GM19043 (cell line): Measurements from ENCODE around the gene HECA.
A peak's percentile ranks its signal among the peaks of the same experiment; 100 is the strongest.
"Not testable (repeated sequence)": the region's sequence is repeated elsewhere in the genome, so short reads cannot be mapped to it uniquely, and the experiment has no call there.

Experiments
- ATAC-seq: cut with Tn5 transposase; IDR thresholded peaks from one replicate; pipeline ENCODE4 v1.9.1; 2021; ENCODE audit warnings: low read depth; ENCODE audit not compliant: unreplicated experiment

The HECA gene

DNA sequence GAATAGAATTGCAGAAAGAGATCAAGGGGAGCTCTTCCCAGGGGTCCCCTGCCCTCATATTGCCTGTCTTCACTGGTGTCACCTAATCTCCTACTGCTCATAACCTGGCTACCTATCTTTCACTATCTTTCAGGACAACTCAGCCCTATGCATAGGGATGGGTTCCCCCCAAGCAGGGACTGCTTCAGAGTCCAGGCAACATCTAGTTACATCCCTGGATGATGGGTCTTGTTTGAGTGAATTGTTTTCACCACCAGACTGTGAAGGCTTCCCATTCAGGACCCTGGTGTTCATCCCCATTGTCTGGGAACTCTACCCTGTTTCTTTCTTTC lies 850 bp upstream of the HECA start:
- no peak for ATAC-seq

DNA sequence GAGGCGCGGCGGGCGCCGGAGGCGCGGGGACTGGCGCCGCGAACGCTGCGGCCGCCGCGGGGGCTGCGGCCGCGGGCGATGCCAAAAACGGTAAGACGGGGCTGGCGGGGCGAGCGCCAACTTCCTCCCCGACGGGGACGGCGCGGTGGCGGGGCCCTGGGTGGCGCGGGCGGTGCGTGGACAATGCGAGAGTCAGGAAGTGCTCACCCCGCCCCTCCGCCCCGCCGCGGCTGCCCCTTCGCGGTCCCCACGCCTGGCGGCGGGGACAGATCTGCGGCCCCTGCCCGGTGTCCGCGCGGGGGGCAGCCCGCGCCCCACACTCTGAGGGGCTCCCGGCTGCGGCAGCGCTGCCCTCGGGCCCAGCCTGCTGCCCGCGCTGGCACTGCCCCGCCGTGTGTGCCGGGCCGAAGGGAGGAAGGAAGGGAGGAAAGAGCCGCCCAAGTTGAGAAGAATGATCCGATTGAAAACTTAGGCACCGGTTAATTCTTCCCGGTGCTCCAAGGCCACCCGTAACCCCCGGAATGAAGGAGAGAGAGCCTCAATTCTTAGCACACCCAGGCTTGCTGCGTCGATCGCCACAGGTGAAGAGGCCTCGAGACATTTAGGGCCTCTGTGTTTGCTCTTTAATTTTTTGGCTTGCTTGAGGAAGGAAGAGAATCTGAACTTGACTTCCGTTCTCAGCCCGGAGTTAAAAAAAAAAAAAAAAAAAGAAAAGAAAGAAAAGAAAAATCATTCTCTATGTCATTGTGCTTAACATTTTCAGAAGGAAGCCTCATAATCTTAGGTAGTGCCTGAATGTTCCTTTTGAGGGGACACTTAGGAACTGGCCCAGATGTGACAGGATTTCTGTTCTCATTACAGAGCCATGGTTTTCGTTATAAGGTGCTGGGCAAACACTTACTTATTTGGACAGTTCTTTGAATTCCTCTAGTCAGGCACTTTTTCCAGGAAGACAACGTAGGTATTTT lies 982 bp downstream of the HECA start:
- ATAC-seq = peak; percentile 29

DNA sequence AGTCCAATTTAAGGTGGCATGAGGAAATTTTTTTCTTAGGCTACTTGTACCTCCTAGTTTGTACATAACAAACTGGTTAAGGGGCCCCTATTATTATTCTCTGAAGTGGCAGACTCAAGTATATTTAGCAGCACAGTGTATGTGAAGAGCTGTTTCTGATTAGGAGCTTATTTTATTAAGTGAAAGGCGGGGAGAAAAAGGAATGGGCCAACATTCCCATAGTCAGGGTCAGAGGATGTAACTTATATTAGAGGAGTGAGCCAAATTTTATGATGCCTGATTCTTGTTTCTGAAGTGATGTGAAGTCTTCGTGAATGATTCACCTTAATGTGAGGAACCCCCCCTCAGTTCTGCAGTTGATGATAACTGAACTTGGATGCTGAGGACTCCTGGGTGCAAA lies 2.8 kb downstream of the HECA start:
- ATAC-seq = no peak

DNA sequence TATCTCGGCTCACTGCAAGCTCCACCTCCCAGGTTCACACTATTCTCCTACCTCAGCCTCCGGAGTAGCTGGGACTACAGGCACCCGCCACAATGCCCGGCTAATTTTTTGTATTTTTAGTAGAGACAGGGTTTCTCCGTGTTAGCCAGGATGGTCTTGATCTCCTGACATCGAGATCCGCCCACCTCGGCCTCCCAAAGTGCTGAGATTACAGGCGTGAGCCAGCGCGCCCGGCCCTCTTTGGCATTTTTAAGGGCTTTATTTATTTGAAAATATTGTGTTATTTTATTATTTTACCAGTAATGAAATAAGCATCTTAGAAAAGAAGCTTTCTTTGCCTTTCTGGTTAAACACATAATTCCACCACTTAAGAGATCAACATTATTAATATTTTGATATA lies 6.0 kb downstream of the HECA start:
- ATAC-seq = not testable (repeated sequence)

DNA sequence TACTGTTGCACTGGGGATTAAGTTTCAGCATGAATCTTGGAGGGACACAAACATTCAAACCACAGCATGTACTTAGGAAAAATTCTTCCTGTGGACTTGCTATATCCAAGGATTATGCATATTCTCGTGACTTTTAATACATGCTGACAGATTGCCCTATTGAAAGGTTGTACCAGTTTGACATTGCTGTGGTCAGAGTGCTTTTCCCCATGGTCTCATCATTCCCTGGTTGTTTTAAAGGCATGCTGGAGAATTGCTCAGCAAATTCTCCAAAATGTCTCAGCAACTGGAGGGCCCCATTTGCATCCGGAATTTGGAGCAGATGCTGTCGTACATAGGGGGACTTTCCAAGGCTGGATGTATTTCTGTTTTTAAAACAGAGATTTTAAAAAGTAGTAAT lies 7.4 kb downstream of the HECA start:
- no peak for ATAC-seq

DNA sequence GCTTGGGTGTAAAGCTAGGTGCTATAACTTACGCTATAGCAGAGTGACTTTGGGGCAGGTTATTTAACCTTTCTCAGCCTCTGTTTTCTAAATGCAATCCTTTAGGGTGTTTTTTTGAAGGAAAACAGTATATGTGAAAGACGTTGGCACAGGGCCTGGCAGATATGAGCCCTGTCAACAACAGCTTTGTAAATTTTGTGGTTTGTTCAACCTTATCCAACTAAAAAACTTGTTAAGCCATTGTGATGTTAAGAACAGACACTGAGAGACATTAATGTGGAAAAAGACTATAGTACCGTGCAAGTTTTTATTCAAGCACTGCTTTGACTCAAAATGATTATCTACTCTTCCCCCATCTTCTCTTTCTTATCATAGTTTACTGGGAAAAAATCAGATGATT lies 8.2 kb downstream of the HECA start:
- ATAC-seq = no peak

DNA sequence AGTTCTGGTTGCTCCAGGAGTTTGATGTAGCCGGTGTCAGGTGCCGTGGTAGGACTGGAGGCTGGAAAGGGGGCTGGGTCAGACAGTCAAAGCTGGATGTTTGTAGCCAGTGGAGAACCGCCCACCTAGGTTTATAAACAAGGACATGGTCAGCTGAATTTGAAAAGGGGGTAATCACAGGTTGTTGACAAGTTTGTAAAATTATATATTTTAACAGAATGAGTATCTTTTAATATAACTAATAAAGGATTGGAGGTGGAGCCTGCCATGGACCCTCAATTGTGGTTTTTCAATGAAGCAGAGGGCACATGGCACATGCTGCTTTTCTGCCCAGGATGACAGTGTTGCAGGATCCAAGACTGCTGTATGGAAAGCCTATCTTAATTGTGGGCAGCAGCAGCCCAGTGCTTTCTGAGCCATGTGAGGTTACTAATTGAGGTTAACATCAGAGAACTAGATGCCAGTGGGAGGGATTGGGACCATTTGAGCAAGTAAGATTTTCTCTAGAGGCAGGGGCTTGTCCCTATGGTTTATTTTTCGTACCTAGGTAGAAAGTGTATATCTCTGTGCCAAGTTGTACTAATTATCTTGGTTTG lies 9.7 kb downstream of the HECA start:
- no peak for ATAC-seq

DNA sequence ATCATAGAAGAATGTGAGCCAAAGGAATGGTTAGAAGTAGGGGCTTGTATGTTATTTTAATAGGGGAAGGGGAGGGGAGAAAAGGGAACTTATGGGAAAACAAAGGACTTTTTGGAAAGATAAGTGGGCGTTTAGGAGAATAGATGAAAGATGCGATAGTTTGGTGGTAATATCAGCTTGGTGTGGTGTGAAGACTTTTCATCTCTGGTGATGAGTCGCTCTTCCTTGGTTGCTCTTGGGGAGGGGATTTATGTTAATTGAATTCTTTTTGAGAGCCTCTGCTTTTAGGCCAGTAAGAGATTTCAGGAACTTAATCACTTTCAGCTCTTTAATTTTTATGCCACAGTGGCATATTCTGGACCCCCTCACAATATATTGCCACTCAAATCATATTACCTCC lies 10.8 kb downstream of the HECA start:
- ATAC-seq = no peak

DNA sequence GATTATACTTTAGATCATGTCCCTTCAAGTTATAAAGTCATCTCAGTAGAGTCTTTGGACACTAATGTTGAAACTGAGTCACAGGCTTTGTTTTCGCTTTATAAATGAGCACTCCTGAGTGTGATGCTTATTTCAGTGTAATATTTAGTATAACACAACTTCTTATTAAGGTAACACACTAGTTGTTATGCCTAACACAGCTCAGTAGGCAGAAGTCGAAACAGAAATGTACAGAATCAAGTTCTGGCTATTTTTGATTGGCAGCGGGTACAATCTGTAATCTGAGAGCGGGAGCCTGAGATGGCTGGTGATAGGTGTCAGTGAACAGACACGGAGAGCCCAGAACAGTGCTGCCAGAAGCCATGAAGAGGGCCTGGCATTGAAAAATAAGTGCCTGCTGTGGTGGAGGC lies 11.4 kb downstream of the HECA start:
- ATAC-seq = no peak

DNA sequence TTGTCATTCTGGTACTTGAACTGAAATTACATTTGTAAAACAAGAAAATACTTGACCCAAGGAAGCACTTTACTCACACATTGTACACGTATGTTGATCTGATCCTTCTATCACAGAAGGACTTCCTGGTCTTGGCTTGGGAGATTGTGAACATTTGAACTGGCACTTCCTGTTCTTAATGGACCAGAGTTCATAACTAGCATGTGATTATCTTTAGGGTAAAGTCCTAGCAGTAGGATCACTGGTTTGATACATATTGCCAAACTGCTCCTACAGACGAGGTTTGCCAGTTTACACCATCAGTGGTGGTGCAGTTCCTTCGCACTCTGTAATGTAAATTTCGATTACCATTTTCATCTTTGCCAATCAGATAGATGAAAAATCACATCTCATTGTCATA lies 12.7 kb downstream of the HECA start:
- ATAC-seq = no peak

DNA sequence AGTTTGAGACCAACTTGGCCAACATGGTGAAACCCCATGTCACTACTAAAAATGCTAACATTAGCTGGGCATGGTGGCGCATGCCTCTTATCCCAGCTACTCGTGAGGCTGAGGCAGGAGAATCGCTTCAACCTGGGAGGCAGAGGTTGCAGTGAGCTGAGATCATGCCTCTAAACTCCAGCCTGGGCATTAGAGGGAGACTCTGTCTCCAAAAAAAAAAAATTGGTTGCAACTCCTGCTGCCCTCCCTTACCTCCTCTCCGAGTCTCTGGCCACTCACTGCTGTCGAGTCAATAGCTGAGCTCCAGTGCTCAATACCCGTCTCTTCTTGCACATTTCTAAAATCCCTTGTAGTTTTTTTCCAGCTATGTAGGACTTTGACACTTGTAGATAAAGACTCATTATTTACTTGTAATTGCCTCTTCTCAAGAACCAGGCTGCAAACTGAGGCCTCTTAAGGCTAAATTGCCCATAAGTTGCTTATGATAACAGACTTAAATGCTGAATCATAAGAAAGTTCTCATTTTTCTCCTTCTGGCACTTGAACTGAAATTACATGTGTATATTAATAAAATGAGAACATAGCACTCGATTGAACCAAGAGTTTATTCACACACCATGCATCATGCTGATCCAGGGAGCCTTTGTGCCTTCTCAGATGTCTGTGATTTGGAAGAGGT lies 13.8 kb downstream of the HECA start:
- ATAC-seq = no peak

DNA sequence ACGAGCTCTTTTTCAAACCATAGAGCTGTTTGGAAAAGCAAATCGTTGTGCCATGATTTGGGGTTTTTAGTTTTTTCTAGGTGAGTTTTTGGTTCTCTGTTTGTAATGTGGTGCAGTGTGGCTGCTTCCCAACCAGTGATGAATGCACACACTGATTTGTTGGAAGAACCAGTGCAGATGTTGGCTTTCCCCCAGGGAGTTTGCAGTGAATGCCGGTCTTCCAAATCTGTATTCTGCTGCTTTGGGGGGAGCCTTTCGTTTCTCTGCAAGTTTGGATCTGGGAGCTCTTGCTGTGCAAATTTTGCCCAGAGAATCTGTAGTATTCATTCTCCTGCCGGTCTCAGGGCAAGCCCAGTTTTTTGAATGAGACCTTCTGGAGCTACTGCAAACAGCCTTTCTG lies 14.5 kb downstream of the HECA start:
- no peak for ATAC-seq

DNA sequence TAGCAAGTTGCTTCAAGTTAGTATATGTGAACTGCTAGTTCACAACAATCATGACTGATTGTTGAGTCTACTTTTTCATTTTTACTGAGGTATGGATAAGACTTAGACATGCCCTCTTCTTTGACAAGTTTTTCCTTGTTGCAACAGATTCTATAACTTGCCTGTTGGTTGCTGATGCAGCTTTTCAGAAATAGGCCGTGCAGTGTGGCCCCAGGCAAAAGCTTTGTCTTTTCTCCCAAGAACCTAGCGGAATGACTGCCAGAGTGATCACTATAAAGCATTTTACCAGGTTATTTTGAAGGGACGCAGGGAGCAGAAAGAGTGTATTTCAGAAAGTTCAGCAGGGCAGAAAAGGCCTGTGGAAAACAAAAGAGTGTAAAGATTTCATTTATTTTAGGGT lies 16.0 kb downstream of the HECA start:
- no peak for ATAC-seq

DNA sequence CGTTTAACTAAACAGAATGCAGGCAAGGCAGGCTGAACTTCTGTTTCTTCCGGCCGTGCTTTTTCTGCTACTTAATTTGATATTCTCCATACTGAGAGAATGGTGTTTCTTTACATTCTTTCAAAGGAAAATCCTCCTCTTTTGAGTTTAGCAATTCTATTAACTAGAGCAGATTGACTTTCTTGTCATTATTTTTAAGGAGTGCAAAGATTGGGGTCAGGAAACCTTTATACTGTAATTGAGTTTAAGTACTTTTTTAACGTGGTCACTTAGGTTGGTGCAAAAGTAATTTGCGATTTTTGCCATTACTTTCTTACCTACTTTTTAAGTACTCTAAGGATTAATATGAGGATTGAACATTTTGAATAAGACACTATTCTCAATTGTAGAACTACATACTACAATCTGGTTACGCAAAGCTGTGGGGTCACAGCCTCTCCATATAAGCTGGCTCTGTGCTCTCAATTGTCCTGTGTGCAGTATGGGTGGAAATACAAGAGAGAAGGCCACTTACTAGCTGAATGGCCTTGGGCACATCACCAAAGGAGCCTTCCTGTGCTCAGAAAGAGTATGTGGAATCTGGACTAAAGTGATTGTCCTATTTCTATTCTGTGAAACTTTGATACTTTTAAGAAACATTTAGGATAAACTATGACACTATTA lies 16.7 kb downstream of the HECA start:
- ATAC-seq = no peak

DNA sequence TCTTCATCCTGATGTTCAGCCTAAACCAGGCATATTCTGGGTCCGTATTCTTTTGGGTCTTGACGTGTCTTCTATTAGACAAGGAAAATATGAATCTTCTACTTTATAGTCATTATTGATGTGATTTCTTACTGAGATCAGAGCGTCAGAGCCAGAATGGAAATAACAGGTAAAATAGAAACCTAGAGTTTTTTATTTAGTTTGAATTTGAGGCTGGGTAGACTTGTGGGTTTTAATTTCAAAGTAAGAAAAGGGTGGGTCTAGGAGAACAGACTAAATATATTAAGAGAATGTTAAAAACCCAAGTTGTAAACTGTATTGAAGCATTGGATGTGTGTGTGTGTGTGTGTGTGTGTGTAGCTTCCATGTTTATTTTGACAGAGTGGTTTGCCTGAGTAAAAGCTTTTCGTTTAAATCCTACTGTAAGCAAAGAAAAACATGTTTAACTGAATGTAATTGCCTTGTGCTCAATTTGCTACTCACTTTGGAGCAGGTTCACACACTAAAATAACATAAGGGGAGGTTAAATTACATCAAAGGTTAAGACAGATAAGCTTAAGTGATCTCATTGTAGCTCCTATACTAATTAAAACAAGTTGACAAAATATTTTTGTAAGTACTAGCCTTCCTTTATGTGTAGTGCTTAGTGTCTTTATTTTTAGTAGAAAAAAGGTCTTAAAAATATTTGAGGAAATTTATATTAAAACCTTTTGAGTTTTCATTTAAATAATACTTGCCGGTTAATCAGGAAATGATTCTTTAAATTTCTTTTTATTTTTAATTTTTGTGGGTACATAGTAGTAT lies 17.4 kb downstream of the HECA start:
- ATAC-seq = no peak

DNA sequence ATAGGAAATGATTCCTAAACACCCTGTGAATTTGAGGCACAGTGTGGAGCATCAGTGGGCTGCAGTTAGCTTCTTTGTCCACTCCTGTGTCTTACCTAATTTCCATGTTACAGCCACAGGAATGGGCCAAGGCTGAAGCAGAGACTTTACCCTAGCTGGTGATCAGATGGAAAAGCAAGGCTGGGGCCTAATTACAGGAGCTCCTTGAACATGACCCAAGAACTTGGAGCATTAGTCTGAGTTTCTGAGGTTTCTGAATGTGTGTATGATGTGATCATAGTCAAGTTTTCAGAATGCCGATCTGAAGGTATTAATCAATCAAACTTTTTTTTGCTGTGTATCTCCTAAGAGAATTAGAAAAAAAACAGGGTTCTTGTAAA lies 18.0 kb downstream of the HECA start:
- ATAC-seq = no peak

DNA sequence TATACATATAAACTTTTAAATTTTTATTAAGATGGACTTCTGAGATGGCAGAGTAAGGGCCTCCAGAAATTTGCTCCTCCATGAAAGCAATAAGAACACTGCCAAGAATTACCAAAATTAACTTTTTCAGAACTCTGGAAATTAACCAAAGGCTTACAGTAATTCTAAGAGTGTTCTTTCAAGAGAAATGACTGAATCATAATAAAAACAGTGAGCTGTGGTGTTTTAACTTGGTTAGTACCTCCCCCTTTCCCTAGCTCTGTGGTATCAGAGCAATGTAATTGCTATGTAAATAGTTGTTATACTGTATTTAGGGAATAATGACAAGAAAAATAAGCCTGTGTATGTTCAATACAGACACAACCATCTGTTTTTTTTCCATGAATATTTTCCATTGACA lies 19.0 kb downstream of the HECA start:
- no peak for ATAC-seq

DNA sequence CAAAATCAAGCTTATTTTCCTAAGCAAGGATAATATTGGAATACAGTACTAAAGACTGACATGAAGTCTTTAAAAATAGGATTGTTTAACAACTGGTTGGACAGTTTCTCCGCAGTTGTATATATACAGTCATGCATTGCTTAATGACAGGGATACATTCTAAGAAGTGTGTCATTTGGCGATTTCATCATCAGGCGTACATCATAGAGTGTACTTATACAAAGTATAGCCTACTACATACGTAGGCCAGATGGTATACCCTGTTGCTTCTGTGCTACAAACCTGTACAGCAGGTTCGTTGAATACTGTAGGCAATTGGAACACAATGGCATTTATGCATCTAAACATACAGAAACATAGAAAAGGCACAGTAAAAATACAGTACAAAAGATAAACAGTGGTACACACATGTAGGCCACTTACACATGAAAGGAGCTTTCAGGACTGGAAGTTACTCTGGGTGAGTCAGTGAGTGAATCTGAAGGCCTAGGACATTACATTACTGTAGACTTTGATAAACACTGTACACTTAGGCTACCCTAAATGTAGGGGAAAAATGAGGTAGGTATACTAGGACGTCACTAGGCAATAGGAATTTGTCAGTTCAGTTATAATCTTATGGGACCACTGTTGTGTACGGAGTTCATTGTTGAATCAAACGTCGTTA lies 20.1 kb downstream of the HECA start:
- no peak for ATAC-seq

DNA sequence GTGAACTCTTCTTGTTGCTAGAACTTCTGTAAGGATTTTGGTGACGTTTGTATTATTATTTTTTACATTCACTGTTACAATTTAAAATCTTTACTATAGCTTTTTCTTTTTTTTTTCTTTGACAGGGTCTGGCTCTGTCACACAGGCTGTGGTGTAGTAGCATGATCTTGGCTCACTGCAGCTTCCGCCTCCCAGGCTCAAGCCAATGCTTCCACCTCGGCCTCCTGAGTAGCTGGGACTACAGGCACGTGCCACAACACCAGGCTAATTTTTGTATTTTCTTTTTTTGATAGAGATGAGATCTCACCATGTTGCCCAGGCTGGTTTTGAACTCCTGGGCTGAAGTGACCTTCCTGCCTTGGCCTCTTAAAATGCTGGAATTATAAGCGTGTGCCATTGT lies 21.2 kb downstream of the HECA start:
- no peak for ATAC-seq

DNA sequence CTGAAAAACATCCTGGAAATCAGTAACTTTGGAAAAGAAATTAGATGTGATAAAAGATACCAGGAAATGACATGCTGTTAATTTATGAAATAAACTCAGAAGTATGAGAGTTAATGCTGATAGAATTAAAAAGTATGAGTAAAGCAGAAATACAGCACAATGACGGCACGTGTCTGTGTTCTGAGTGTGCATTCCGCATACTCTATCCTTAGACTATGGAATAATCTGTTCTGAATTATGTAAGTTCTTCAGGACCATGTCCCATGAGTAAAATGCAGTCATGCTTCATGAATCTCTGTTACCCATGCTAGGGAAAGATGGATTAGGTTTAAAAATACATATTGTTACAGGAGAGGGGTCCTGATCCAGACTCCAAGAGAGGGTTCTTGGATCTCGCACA lies 21.7 kb downstream of the HECA start:
- ATAC-seq = no peak
